ENCODE results near the gene DCDC2B. TPM values are rescaled to one million over a fixed set of nuclear protein-coding genes. Genes with fewer than 3 reads are reported as not detected.

DCDC2B gene
- total RNA-seq, 2 donors from 2014 or later: not detected

DNA sequence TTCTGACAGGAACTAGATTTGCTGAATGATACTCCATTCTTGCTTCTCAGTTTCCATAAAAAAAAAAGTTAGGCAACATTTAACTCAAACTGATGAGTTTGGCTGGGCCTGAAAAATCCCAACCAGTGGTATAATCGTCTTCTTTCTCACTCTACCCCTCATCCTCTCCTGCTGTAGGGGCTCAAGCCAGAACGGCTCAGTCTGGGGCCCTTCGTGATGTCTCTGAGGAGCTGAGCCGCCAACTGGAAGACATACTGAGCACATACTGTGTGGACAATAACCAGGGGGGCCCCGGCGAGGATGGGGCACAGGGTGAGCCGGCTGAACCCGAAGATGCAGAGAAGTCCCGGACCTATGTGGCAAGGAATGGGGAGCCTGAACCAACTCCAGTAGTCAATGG lies 27.8 kb upstream of the DCDC2B start:
- Mint-ChIP-seq H3K9me3 (no peaks in the 10 kb centered on the region), H3K27ac (peak overlapping the region; percentile 22), H3K4me1 (peaks cover 29% of the 10 kb centered on the region), H3K4me3 (peak overlapping the region; percentile 83), H3K36me3 (ENCODE audit: low read depth) (peaks cover 41% of the 10 kb centered on the region), H3K27me3 (ENCODE audit: insufficient read depth) (no peaks in the 10 kb centered on the region)
- peaks cover 51% of the 10 kb centered on the region for H3K36me3 ChIP-seq (ENCODE audit: control insufficient read depth, insufficient read depth, low read length)
- H3K27me3 ChIP-seq (ENCODE audit: control insufficient read depth, insufficient read depth, low read length, poor library complexity, severe bottlenecking): no peaks in the 10 kb centered on the region
- no peaks in the 10 kb centered on the region for H3K9me3 ChIP-seq (ENCODE audit: control insufficient read depth, low read length)
- peak overlapping the region; percentile 84 for H3K9ac ChIP-seq (ENCODE audit: extremely low read depth, low read length, poor library complexity, severe bottlenecking)
- TF ChIP-seq, protein P1, sequence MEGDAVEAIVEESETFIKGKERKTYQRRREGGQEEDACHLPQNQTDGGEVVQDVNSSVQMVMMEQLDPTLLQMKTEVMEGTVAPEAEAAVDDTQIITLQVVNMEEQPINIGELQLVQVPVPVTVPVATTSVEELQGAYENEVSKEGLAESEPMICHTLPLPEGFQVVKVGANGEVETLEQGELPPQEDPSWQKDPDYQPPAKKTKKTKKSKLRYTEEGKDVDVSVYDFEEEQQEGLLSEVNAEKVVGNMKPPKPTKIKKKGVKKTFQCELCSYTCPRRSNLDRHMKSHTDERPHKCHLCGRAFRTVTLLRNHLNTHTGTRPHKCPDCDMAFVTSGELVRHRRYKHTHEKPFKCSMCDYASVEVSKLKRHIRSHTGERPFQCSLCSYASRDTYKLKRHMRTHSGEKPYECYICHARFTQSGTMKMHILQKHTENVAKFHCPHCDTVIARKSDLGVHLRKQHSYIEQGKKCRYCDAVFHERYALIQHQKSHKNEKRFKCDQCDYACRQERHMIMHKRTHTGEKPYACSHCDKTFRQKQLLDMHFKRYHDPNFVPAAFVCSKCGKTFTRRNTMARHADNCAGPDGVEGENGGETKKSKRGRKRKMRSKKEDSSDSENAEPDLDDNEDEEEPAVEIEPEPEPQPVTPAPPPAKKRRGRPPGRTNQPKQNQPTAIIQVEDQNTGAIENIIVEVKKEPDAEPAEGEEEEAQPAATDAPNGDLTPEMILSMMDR (conservative IDR thresholded peaks at IDR 0.05): no peak
- WGBS, 2 experiments (ENCODE audit: insufficient coverage in 1 of 2, insufficient read length in 1 of 2): 95 to 100% methylated on average over 8 to 9 of the region's 9 CpGs
- no peak overlapping the region for H3K27ac ChIP-seq (ENCODE audit: low read depth, low read length)
- no peak for DNase-seq
- peak overlapping the region; percentile 94 for H3K4me3 ChIP-seq (ENCODE audit: low read length)
- H3K4me1 ChIP-seq (ENCODE audit: control insufficient read depth, insufficient read depth, low read length): no peaks in the 10 kb centered on the region

DNA sequence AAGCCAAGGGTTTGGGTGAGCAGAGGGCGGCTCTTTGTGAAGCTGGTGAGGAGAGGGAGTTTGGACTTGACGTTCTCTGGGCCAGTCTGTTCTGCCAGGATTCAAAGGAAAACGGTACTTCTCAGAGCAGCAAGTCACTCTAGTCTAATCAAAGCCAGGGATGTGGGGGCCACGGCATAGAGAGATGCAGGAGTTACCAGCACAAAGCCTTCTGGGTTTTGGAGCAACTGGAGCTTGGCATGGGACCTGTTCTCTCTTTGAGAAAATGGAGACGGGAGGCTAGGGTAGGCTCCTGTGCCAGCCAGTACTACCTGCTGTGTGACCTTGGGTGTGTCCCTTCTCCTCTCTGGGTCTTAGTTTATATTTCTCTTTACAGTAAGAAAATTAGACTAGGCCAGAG lies 27.3 kb upstream of the DCDC2B start:
- Mint-ChIP-seq H3K4me1 (peaks cover 29% of the 10 kb centered on the region), H3K9me3 (no peaks in the 10 kb centered on the region), H3K36me3 (ENCODE audit: low read depth) (peaks cover 44% of the 10 kb centered on the region), H3K4me3 (peak overlapping the region; percentile 83), H3K27ac (peak overlapping the region; percentile 22), H3K27me3 (ENCODE audit: insufficient read depth) (no peaks in the 10 kb centered on the region)
- DNase-seq: no peak
- 95 to 98% methylated on average over 4 to 5 of the region's 5 CpGs for WGBS, 2 experiments (ENCODE audit: insufficient coverage in 1 of 2, insufficient read length in 1 of 2)
- Histone ChIP-seq H3K27me3 (ENCODE audit: control insufficient read depth, insufficient read depth, low read length, poor library complexity, severe bottlenecking) (no peaks in the 10 kb centered on the region), H3K4me1 (ENCODE audit: control insufficient read depth, insufficient read depth, low read length) (no peaks in the 10 kb centered on the region), H3K9ac (ENCODE audit: extremely low read depth, low read length, poor library complexity, severe bottlenecking) (no peak overlapping the region), H3K36me3 (ENCODE audit: control insufficient read depth, insufficient read depth, low read length) (peaks cover 51% of the 10 kb centered on the region), H3K9me3 (ENCODE audit: control insufficient read depth, low read length) (no peaks in the 10 kb centered on the region), H3K4me3 (ENCODE audit: low read length) (peak overlapping the region; percentile 94), H3K27ac (ENCODE audit: low read depth, low read length) (no peak overlapping the region)
- TF ChIP-seq, protein P1 (conservative IDR thresholded peaks at IDR 0.05): no peak

DNA sequence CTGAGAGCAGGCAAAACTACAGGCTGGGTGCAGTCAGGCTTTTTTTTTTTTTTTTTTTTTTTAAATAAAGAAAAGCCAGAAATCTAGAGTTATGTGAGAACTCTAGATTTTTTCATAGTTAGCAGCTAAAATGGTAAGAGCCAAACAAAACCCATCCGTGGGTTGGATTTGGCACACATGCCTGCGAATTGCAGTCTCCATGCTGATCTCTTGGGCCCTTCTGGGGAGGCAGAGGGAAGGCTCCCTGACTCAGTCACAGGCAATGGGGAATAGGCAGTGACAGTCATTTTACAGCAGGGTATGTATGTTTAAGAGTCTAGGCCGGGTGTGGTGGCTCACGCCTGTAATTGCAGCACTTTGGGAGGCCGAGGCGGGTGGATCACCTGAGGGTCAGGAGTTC lies 26.8 kb upstream of the DCDC2B start:
- Histone ChIP-seq H3K36me3 (ENCODE audit: control insufficient read depth, insufficient read depth, low read length) (peaks cover 55% of the 10 kb centered on the region), H3K4me3 (ENCODE audit: low read length) (no peak overlapping the region), H3K27ac (ENCODE audit: low read depth, low read length) (no peak overlapping the region), H3K4me1 (ENCODE audit: control insufficient read depth, insufficient read depth, low read length) (no peaks in the 10 kb centered on the region), H3K27me3 (ENCODE audit: control insufficient read depth, insufficient read depth, low read length, poor library complexity, severe bottlenecking) (no peaks in the 10 kb centered on the region), H3K9ac (ENCODE audit: extremely low read depth, low read length, poor library complexity, severe bottlenecking) (no peak overlapping the region), H3K9me3 (ENCODE audit: control insufficient read depth, low read length) (no peaks in the 10 kb centered on the region)
- peaks cover 44% of the 10 kb centered on the region for H3K36me3 Mint-ChIP-seq (ENCODE audit: low read depth)
- WGBS, 2 experiments (ENCODE audit: insufficient coverage in 1 of 2, insufficient read length in 1 of 2): 83 to 93% methylated on average over 3 to 6 of the region's 6 CpGs
- TF ChIP-seq, protein P1 (conservative IDR thresholded peaks at IDR 0.05): no peak
- H3K27ac Mint-ChIP-seq: no peak overlapping the region
- no peak for DNase-seq
- H3K27me3 Mint-ChIP-seq (ENCODE audit: insufficient read depth): no peaks in the 10 kb centered on the region
- no peak overlapping the region for H3K4me3 Mint-ChIP-seq
- H3K4me1 Mint-ChIP-seq: peaks cover 29% of the 10 kb centered on the region
- H3K9me3 Mint-ChIP-seq: no peaks in the 10 kb centered on the region

Data from endodermal cell (in vitro differentiated cells).